OCI-M2 (cell line): Measurements from ENCODE around the gene GRID1.

Experiments
- DNase-seq: peaks from one replicate; lab custom pipeline; 2025; ENCODE audit not compliant: unreplicated experiment; lab: John Stamatoyannopoulos, UW

The GRID1 gene

GRCh38 chr10:86366033-86366901 lies at the start of gene GRID1:
TSS of gene GRID1 (minus strand) at chr10:86366795.
- DNase-seq: no peak

GRCh38 chr10:86415583-86415982 lies 49.0 kb upstream of the GRID1 start:
- no peak for DNase-seq

DNA sequence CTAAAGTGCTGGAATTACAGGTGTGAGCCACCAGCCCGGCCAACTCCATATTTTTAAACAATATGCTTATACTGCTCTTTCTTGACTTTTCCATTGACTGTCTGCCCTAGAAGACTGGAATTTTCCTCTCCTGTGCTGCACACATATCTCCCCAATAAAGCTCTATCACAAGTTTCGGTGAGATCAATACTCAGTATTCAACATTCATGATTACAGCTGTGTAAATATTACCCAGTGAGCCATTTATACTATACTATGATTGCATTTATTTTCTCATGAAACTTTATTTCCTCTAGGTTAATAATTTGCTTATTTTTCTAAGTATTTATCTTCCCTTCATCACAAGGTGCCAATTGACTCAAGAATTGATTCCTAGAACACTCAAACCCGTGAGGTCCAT lies 48.5 kb upstream of the GRID1 start:
- DNase-seq: no peak

GRCh38 chr10:86413046-86413728 lies 46.6 kb upstream of the GRID1 start:
- DNase-seq: no peak

GRCh38 chr10:86411852-86412560 lies 45.4 kb upstream of the GRID1 start:
- no peak for DNase-seq

DNA sequence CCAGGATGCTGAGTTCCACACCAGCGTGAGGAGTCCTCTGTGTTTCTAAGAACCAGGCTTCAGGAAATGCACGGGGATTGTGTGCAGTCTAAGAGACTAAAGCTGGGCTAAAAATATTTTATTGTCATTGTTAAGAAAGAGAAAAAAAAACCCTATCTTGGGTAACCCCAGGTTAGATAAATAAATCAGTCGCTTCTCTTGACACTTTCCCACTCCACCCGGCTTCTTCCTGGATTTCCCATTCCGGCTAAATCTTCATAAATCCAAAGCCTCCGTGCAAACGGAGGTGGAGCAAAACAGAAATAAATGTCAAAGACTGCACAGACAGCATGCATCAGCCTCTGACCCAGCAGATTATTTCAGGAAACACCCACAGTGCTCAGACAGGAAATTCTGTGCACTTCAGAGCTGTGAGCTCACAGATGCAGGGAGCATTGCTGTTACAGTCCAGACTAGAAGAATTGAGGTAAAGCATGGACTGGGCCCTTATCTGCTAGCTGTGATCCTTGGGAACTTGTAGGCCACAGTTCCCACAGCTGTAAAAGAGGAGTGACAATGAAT lies 44.8 kb upstream of the GRID1 start:
- DNase-seq: no peak

DNA sequence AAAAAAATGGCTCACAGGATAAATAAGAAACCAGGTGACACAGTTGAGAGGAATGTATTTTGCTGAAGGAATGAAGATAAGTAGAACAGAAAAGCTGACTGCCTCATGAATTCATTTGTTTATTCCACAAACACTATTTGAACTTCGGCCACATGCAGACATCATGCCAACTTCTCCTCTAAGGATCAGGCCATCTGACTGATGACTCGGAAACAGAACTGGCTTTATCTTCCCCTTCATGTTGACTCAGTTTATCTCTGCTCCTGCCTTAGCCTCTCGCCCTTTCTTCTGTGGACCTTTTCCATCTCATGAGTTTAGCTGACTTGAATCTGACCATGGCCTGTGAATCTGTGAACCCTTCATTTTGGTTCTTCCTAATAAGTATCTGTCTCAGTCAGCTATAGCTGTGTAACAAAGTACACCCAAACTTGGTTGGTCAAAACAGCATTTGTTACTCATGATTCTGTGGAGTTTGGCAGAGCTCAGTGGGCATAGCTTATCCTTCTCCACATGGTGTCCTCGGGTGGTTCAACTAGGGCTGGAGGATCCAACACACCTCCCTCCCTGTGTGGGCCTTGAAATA lies 44.0 kb upstream of the GRID1 start:
- DNase-seq: no peak

GRCh38 chr10:86409183-86409582 lies 42.6 kb upstream of the GRID1 start:
- no peak for DNase-seq

DNA sequence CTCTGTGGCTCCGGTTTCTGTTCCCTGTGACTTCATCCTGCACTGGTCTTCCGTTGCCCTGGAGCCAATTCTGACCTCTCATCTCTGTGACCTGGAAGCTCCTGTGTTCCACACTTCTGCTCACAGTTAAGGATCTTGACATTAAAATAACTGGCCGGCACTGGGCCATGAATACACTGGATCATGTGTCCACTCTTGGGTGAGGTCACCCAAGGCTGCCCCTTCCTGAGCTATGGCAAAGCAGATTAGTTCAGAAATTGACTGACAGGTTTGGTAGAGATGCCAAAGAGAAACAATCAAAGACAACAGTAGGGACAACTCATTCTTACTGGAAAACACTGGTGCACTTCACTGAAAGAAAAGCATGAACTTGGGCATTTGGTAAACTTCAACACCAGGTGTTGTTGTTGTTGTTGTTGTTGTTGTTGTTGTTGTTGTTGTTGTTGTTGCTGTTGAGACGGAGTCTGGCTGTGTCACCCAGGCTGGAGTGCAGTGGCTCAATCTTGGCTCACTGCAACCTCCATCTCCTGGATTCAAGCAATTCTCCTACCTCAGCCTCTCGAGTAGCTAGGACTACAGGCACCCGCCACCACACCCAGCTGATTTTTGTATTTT lies 36.7 kb upstream of the GRID1 start:
- DNase-seq: no peak

DNA sequence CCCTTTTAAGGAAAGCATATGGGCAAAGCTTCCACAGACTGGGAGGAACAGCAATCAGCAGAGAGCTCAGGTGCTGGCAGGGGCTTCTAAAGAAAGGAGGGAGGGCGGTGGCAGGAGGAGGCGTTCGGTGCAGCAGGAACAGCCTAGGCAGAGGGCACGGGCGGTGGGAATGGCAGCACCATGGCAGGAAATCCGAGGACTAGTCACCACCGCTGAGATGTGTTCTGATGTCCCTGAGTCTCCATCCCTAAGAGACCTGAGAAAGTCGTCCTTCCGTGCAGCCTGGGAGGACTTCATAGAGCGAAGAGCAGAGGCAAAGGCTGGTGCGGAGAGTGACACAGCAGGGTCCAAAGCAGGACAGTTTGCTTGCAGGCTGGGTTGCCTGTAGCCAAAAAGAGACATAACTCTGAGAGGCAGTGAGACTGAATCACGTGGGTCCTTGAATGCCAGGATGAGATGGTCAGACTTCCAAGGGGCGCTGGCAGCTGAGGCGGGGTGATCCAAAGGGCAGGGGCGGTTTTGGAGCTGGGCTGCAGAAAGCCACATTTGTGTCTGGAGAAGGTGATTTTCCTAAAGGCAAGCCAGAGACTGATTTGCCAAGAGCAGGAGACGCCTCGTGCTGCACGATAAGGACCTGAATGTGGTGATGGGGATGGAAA lies 35.8 kb upstream of the GRID1 start:
- DNase-seq: no peak

DNA sequence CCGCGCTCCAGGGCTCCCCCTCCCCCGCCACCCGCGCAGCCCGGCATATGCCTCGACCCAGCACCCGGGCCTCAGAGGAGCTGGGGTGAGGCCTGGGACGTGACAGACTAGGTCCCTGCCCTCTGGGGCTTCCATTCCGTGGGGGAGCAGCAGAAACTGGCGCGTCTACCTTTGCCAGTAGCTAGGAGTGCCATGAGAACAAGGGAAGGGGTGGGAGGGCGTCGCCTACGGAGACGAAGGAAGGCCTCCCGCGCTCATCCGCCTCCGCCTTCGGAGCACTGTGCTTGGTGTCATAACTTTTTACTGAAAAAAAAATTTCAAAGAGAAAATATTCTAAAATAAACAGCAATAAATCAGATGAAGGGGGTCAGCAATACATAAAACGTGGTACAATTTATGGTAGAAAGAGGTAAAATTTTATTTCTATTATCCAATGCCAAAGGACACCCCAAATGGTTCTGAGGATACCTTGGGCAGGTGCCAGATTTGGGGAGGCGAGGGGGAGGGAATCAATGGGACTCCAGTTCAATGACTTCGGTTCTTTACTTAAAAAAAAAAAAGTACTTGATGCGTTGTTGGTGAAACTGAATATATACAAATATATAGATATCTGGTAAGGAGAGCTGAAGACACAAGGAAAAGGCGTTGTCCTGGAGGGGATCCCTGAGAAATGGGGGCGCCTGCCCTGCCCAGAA lies 35.1 kb upstream of the GRID1 start:
- no peak for DNase-seq

- no peak for DNase-seq
Measured at GRCh38 chr10:86400705-86401587, 34.4 kb upstream of the GRID1 start.

GRCh38 chr10:86399879-86400704 lies 33.5 kb upstream of the GRID1 start:
- DNase-seq: peak; percentile 28

DNA sequence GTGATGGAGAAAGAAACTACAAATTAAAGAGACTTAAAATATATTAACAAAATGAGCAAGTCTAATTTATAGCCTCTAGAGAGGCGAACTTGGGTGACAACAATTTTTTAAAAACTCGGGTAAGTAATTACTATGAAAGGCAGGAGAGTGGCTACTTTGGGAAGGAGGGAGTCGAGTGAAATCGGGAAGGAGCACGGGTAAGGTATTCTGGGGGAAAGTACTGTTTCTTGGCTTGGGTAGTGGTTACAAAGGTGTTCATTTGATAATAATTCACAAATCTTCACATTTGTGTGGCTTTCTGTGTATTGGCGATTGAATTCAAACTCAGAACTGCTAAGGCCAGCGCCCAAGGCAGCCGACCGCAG lies 32.9 kb upstream of the GRID1 start:
- DNase-seq: no peak

- no peak for DNase-seq
Measured at GRCh38 chr10:86397120-86397519, 30.5 kb upstream of the GRID1 start.

- DNase-seq: no peak
Measured at GRCh38 chr10:86393862-86394455, 27.4 kb upstream of the GRID1 start.

DNA sequence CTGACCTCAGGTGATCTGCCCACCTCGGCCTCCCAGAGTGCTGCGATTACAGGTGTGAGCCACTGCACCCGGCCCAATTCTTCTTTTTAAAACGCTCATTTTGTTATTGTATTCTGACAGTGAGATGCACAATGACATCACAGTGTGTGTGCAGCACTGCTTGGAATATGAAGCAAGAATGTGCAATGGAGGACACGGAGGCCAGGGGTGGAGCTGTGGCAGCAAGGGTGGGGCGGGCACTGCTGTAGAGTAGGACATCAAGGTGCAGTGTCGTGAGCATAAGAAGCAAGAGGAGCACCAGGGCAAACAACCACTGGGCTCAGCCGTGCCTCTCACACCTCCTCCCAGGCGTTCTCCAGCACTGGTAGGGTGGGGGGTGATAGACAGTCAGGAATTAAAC lies 26.8 kb upstream of the GRID1 start:
- DNase-seq: no peak
